Natural killer cell (primary cell): Measurements from ENCODE around the gene BACE1. TPM values are rescaled to one million over a fixed set of nuclear protein-coding genes. Genes with fewer than 3 reads are reported as not detected.
"Not testable (repeated sequence)": the region's sequence is repeated elsewhere in the genome, so short reads cannot be mapped to it uniquely, and the experiment has no call there.

Experiments
- ATAC-seq, 3 donors: fragments of 150-1000 bp in 2 of 3; fragments of 200-7000 bp in 1 of 3; cut with Tn5 transposase; 1 replicate in 1 of 3; 2 replicates in 2 of 3; pipeline ENCODE4 v1.10.0; 2021; ENCODE audit warnings: mild to moderate bottlenecking in 2 of 3, moderate library complexity in 2 of 3
- DNase-seq, 2 donors: peaks; one replicate each; pipeline versions ENCODE4 v3.0.0 to v3.0.0-alpha.2; 2013 to 2021; ENCODE audit warnings: mixed read lengths in 1 of 2
- H3K27ac ChIP-seq: one replicate; pipeline ENCODE4 v1.5.1; 2013; ENCODE audit warnings: mild to moderate bottlenecking, low read length
- H3K27me3 ChIP-seq: one replicate; pipeline ENCODE4 v1.6.1; 2013; ENCODE audit warnings: low read length; ENCODE audit not compliant: control insufficient read depth, insufficient read depth
- H3K36me3 ChIP-seq: one replicate; pipeline ENCODE4 v1.6.1; 2013; ENCODE audit warnings: low read length; ENCODE audit not compliant: control insufficient read depth, insufficient read depth
- H3K4me1 ChIP-seq: one replicate; pipeline ENCODE4 v1.6.1; 2013; ENCODE audit warnings: low read length; ENCODE audit not compliant: control insufficient read depth, insufficient read depth
- H3K4me3 ChIP-seq: one replicate; pipeline ENCODE4 v1.5.1; 2013; ENCODE audit warnings: low read length
- H3K9me3 ChIP-seq: one replicate; pipeline ENCODE4 v1.6.1; 2013; ENCODE audit warnings: low read length; ENCODE audit not compliant: control insufficient read depth, insufficient read depth
- H3K27ac Mint-ChIP-seq, 2 donors: one replicate each; pipeline ENCODE4 v1.8.0; 2022; ENCODE audit warnings: mild to moderate bottlenecking in 2 of 2, mixed read lengths in 2 of 2, moderate library complexity in 1 of 2
- H3K27me3 Mint-ChIP-seq, 2 donors: one replicate each; pipeline ENCODE4 v1.8.0; 2022; ENCODE audit warnings: low read depth in 2 of 2, mixed read lengths in 2 of 2
- H3K36me3 Mint-ChIP-seq: one replicate; pipeline ENCODE4 v1.8.0; 2022; ENCODE audit warnings: mixed read lengths
- H3K4me1 Mint-ChIP-seq, 2 donors: one replicate each; pipeline ENCODE4 v1.8.0; 2022; ENCODE audit warnings: mixed read lengths in 2 of 2
- H3K4me3 Mint-ChIP-seq: one replicate; pipeline ENCODE4 v1.8.0; 2022; ENCODE audit warnings: mild to moderate bottlenecking, moderate library complexity, mixed read lengths
- H3K9me3 Mint-ChIP-seq, 2 donors: one replicate each; pipeline ENCODE4 v1.8.0; 2022; ENCODE audit warnings: mixed read lengths in 2 of 2
- WGBS: methylation state at CpG from one replicate; pipeline ENCODE4 v1.1.7; 2013; ENCODE audit warnings: missing lambda C conversion rate; ENCODE audit not compliant: insufficient coverage; 5-methylcytosine and 5-hydroxymethylcytosine counted together
- intact Hi-C: fragments of 100-400 bp; cut with micrococcal nuclease; formaldehyde crosslinking; loops from one replicate; pipeline ENCODE4 v1.14.2; 2022
- total RNA-seq, 4 donors: library from RNA; stranded (reverse); fragments of 120-200 nt in 1 of 4; gene quantifications; one replicate each; pipeline versions ENCODE4 v1.2.3 to v1.2.4, GENCODE V29; 2013 to 2022
- TF ChIP-seq, protein P1 (sequence below): fragments of 200-600 bp; IDR thresholded peaks from one replicate; pipeline ENCODE4 v1.8.0; 2022; ENCODE audit warnings: antibody characterized with exemption

BACE1 gene
- total RNA-seq, 3 donors from 2014 or later (not counting 1 experiment from before 2014, with no cell fraction given), result 0.21 to 1.1 (median 0.79) TPM

DNA sequence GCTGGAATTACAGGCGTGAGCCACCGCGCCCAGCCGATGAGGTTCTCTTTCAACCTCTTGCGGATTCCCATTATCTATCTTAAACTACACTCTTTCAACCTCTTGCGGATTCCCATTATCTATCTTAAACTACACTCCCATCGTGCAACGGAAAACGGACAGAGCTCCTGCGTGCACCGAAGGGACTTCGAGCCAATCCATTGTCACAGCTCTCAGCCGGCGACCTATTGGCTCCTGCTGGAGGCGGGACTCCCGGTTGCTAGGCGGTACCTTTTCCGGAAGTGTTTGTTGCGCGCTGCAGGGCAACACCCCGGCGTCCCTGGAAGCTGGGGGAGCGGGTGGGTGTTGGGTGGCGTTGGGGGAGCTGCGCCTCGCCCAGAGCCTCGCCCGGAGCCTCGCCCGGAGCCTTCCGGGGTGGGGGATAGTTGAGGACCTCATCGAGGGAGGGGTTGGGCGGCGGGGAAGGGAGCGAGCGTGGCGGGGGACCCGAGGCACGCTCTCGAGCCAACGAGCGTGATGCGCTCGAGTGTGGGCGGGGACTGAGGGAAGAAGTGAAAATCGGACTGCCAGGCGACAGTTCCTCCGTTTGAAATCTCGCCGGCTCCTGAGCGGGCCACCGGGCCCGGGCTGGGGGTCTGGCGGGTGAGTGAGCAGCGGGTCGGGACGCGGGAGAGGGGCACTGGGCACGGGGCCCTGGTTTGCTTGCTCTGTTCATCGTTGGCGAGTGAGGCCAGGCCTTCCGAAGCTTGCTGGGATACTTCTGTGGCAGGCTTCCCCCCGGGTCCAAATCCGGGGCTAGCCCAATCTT is 11.7 kb upstream of the BACE1 start, which contains the start of gene CEP164:
Gene CEP164, plus strand, starts transcription at position 288 of the 808 bp plus-strand sequence. CDS start 10,733 bp downstream, outside the sequence.
- no peaks in the 10 kb centered on the region for H3K27me3 ChIP-seq
- H3K36me3 Mint-ChIP-seq, result no peaks in the 10 kb centered on the region
- intact Hi-C loops, result loop anchor here (5.0 kb wide), 1 partner anchor 95 kb away; the partner anchor contains the start of genes PCSK7 and RNF214
- no peaks in the 10 kb centered on the region for H3K4me1 Mint-ChIP-seq
- H3K27ac Mint-ChIP-seq, result peak within 1 kb of the TSS in 1 of 2 donors; percentile 28
- DNase-seq, result peak; percentile 90 to 97
- under 1% methylated on average over 64 of the region's 64 CpGs for WGBS
- no peaks in the 10 kb centered on the region for H3K9me3 Mint-ChIP-seq
- no peaks in the 10 kb centered on the region for H3K27me3 Mint-ChIP-seq
- peak within 1 kb of the TSS; percentile 53 for H3K4me3 Mint-ChIP-seq
- H3K27ac ChIP-seq, result peak within 1 kb of the TSS; percentile 85
- H3K4me3 ChIP-seq, result peak within 1 kb of the TSS; percentile 80
- no peaks in the 10 kb centered on the region for H3K9me3 ChIP-seq
- peaks cover 14% of the 10 kb centered on the region for H3K4me1 ChIP-seq
- H3K36me3 ChIP-seq, result no peaks in the 10 kb centered on the region
- TF ChIP-seq, protein P1, sequence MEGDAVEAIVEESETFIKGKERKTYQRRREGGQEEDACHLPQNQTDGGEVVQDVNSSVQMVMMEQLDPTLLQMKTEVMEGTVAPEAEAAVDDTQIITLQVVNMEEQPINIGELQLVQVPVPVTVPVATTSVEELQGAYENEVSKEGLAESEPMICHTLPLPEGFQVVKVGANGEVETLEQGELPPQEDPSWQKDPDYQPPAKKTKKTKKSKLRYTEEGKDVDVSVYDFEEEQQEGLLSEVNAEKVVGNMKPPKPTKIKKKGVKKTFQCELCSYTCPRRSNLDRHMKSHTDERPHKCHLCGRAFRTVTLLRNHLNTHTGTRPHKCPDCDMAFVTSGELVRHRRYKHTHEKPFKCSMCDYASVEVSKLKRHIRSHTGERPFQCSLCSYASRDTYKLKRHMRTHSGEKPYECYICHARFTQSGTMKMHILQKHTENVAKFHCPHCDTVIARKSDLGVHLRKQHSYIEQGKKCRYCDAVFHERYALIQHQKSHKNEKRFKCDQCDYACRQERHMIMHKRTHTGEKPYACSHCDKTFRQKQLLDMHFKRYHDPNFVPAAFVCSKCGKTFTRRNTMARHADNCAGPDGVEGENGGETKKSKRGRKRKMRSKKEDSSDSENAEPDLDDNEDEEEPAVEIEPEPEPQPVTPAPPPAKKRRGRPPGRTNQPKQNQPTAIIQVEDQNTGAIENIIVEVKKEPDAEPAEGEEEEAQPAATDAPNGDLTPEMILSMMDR, result no peak
- peak; percentile 95 to 97 (median 95) for ATAC-seq

DNA sequence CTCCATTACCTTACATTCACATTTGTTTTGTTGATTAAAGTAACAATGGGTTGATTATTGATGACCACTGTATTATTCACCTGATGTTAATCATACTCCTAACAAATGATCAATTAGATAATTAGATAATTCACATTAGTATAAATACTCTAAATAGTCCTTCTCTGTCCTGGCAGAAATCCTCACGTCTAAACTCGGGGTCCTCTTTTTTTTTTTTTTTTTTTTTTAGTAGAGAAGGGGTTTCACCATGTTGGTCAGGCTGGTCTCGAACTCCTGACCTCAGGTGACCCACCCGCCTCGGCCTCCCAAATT is 11.2 kb upstream of the BACE1 start:
- H3K4me3 ChIP-seq, result peak overlapping the region; percentile 80
- not testable (repeated sequence) for H3K36me3 ChIP-seq, H3K4me1 Mint-ChIP-seq, DNase-seq, ATAC-seq, H3K36me3 Mint-ChIP-seq, H3K27me3 ChIP-seq, H3K27me3 Mint-ChIP-seq, H3K9me3 Mint-ChIP-seq, H3K9me3 ChIP-seq, H3K4me3 Mint-ChIP-seq
- H3K27ac ChIP-seq, result peak overlapping the region; percentile 85
- H3K27ac Mint-ChIP-seq, result peak overlapping the region in 1 of 2 donors; percentile 28
- 21% methylated on average over 3 of the region's 5 CpGs for WGBS
- intact Hi-C loops, result loop anchor here (5.0 kb wide), 1 partner anchor 95 kb away; the partner anchor contains the start of genes PCSK7 and RNF214
- H3K4me1 ChIP-seq, result peaks cover 14% of the 10 kb centered on the region

DNA sequence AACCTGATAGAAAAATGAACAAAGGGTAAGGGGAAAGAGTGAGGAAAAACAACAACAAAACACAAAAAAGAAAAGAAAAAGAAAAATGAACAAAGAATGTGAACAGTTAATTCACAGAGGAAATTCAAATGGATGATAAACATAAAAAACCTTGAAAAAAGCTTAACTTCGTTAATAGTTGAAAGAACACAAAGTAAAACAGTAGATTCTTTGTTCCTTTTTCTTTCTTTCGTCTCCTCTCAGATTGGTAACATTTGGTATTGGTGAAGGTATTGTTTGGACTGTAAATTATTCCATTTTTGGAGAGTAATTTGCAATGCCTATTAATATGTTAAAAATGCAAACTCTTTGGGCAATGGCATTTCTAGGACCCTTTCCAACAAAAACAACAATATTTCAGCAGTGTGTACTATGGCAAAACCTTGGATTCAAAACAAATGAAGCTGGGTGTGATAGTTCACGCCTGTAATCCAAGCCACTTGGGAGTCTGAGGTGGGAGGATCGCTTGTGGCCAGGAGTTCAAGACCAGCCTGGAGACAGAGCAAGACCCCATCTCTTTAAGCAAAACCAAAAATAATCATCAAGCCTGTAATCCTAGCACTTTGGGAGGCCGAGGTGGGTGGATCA is 3.3 kb upstream of the BACE1 start:
- Mint-ChIP-seq H3K9me3 (no peaks in the 10 kb centered on the region), H3K4me3 (no peak overlapping the region), H3K27ac (no peak overlapping the region), H3K36me3 (no peaks in the 10 kb centered on the region), H3K27me3 (peaks cover 16 to 26% of the 10 kb centered on the region in 2 donors), H3K4me1 (peaks cover 0 to 6% of the 10 kb centered on the region in 2 donors)
- WGBS, result 89% methylated on average over 3 of the region's 5 CpGs
- ATAC-seq (no peak), DNase-seq (no peak)
- H3K36me3 ChIP-seq, result no peaks in the 10 kb centered on the region
- TF ChIP-seq, protein P1, result no peak
- H3K9me3 ChIP-seq, result no peaks in the 10 kb centered on the region
- H3K4me3 ChIP-seq, result no peak overlapping the region
- peaks cover 13% of the 10 kb centered on the region for H3K27me3 ChIP-seq
- H3K4me1 ChIP-seq, result peaks cover 16% of the 10 kb centered on the region
- intact Hi-C loops, result no loop called here
- H3K27ac ChIP-seq, result no peak overlapping the region

DNA sequence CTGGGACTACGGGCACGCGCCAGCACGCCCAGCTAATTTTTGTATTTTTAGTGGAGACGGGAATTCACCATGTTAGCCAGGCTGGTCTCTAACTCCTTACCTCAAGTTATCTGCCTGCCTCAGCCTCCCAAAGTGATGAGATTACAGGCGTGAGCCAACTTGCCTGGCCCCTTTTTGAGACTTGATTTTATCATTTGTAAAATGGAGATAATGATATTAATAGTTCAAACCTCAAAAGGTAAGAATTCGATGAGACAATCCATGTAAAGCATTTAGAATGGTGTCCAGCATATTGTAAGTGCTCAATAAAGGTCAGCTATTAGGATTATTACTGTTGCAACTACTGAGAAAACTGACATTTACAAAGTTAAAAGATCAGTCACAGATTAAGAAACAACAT is 2.7 kb upstream of the BACE1 start:
- no peak for DNase-seq
- Histone ChIP-seq H3K36me3 (no peaks in the 10 kb centered on the region), H3K27ac (no peak overlapping the region), H3K4me1 (peaks cover 16% of the 10 kb centered on the region), H3K9me3 (no peaks in the 10 kb centered on the region), H3K27me3 (peaks cover 13% of the 10 kb centered on the region), H3K4me3 (no peak overlapping the region)
- Mint-ChIP-seq H3K36me3 (no peaks in the 10 kb centered on the region), H3K4me3 (no peak overlapping the region), H3K4me1 (peaks cover 0 to 6% of the 10 kb centered on the region in 2 donors), H3K9me3 (no peaks in the 10 kb centered on the region), H3K27ac (no peak overlapping the region), H3K27me3 (peaks cover 22 to 32% of the 10 kb centered on the region in 2 donors)
- intact Hi-C loops, result no loop called here
- TF ChIP-seq, protein P1, result no peak
- WGBS, result 97% methylated on average over 7 of the region's 7 CpGs
- no peak for ATAC-seq
